HG02759 (cell line): ENCODE results near the gene STARD3.

Experiments used
- ATAC-seq: cut with Tn5 transposase; IDR thresholded peaks from one replicate; pipeline ENCODE4 v1.9.1; 2021; ENCODE audit warnings: mild to moderate bottlenecking, moderate library complexity; ENCODE audit not compliant: unreplicated experiment

STARD3 gene

DNA sequence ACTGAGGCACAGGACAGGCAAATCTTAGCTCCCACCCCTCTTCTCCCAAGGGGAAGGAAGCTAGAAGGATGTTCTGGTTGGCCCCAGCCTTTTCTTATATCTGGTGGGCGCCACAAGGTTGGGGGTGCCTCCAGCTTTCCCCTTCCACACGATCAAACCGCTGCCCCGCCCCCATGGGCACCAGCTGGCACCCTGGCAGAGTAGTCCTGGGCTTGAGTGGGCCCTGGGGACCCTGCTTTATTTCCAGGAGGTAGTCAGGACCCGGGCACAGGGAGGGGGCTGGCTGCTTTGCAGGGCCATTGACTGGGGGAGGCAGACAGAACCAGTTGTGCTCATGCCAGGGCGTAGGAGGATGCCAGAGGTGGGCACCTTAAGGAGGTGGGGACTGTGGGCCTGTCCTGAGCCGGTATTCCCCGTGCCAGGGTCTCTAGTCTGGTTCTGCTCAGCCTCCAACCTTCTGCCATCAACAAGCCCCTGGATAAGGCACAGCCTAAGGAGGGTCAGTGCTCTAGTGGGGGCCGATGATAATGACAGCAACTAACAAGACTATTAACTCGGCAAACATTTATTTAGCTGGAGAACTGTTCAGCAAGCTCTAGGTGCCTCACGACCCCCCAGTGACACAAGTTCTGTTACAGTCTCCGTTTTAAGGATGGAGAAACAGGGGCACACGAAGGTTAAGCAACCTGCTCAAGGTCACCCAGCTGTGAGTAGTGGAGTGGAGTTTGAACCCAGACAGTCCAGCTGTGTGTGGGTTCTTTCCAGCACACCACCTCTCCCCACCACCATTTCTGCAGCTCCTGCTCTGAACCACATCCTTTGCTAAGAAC, 17.8 kb upstream of the STARD3 start:
- ATAC-seq = no peak

DNA sequence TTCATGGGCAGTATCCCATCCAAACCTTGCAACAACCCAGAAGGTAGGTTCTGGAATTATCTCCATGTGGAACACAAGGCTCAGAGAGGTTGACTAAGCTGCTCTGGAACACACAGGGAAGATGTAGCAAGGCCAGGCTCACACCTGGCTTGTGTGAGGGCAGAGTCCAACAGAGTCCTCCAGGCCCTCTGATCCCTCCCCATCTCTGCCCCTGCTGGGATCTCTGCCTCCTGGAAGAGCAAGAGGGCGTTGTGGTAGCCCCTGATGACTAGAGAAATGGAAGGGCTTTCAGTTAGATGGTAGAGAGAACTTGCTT, 17.2 kb upstream of the STARD3 start:
- no peak for ATAC-seq

GRCh38 chr17:39621523-39622379, 15.2 kb upstream of the STARD3 start:
- no peak for ATAC-seq

DNA sequence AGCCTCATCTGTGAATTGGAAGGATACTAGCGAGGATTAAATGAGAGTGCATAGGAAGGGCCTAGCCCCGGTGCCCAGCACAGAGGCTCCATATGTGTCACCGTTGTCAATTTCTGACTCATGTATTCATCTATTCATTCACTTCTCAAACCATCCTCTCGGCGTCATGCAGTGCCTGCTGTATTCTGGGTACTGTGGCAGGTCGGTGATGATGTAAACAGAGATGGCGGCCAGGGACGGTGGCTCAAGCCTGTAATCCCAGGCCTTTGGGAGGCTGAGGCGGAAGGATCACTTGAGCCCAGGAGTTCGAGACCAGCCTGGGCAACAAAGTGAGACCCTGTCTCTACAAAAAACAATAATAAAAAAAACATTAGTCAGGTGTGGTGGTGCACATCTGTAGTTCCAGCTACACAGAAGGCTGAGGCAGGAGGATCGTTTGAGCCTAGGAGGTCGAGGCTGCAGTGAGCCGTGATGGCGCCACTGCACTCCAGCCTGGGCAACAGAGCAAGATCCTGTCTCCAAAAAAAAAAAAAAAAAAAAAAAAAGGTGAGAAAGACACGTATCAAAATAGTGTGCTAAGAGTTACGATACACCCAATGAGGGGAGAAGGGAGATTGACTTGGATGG, 14.5 kb upstream of the STARD3 start:
- no peak for ATAC-seq

DNA sequence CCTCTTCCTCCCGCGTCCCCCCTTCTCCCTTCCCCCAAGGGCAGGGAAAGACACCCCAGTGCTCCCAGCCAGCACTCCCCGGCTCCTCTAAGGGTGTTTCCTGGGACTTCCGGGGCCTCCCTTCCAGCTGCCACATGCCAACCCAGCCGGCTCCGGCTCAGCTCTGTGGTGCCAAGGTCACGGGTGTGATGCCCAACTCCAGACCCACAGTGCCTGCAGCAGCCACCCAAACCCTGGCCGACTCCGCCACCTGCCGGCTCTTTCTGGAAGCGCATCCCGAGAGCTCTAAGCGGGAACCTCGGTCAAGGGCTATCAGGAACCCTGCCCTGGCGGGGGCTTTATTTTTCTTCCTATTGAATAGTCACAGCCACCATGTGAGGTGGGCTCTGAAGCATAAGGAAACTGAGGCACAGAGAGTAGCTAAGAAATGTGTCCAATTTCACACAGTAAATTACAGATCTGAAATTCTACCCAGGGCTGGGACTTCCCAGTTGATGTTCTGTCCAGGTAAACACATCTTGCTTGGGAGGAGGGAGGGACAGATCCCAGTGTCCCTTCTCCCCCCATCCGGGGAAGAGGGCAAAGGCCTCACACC, 13.5 kb upstream of the STARD3 start:
- peak; percentile 48 for ATAC-seq

DNA sequence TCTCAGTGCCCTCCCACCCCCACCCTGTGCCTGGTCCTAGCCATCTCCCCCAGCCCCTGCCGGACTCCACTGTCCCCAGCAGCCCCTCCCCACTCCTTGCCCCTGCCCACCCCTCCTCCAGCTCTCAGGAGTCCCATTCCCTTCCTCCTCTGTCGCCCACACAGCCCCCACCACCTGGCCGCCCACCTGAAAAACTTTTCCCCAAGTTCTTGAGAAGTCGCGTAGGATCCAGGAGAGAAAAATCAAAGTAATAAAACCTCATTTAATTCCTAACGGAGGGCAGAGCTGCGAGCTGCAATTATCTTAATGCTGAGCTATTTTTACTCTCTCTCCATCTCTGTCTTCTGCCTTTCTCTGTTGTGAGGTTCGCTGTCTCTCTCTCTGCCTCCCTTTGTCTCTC, 12.6 kb upstream of the STARD3 start:
- ATAC-seq = no peak

DNA sequence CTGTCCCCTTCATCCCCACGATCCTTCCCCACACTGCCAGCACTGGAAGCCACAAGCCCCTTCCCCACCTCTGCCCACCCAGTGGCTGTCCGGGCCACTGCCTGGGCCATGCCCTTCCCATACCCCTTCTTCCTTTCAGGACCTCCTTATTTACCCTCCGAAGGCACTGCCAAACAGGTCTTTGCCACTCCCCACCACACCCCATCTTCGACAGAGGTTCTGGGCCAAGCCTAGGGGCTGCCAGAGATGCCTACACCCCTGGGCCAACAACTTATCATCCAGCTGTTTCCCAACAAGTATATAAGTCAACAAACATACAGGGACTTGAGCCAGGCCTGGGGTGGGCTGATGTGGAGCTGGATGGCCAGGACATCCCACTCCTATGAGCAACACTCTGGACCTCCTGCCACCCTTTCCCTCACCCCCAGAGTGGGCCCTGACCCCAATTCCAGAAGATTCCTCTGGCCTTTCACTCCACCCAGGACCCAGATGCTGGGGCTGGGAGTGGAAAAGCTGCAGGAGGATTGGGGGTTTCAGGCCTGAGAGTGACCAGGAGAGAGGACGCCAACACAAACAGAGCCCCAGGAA, 11.7 kb upstream of the STARD3 start:
- no peak for ATAC-seq

GRCh38 chr17:39626171-39627046, 10.5 kb upstream of the STARD3 start, which contains the start of gene PPP1R1B:
Gene PPP1R1B (plus strand): TSS chr17:39626952. CDS start chr17:39627393, 441 bp downstream.
- no peak for ATAC-seq

DNA sequence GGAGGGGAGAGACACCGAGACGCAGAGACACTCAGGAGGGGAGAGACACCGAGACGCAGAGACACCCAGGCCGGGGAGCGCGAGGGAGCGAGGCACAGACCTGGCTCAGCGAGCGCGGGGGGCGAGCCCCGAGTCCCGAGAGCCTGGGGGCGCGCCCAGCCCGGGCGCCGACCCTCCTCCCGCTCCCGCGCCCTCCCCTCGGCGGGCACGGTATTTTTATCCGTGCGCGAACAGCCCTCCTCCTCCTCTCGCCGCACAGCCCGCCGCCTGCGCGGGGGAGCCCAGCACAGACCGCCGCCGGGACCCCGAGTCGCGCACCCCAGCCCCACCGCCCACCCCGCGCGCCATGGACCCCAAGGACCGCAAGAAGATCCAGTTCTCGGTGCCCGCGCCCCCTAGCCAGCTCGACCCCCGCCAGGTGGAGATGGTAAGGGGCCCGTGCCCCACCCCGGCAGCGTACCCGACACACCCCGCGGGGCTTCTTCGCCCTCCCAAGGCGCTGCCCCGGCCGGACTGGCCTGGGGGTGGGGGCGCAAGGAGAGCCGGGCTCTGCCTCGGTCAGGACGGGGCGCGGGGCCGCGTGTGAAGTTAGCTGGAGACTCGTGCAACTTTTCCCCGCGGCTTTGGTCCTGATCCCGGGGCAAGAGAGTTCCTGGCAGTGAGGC, 9.8 kb upstream of the STARD3 start:
- no peak for ATAC-seq

- no peak for ATAC-seq
These were observed 9.0 kb upstream of the STARD3 start for GRCh38 chr17:39627712-39628516.

DNA sequence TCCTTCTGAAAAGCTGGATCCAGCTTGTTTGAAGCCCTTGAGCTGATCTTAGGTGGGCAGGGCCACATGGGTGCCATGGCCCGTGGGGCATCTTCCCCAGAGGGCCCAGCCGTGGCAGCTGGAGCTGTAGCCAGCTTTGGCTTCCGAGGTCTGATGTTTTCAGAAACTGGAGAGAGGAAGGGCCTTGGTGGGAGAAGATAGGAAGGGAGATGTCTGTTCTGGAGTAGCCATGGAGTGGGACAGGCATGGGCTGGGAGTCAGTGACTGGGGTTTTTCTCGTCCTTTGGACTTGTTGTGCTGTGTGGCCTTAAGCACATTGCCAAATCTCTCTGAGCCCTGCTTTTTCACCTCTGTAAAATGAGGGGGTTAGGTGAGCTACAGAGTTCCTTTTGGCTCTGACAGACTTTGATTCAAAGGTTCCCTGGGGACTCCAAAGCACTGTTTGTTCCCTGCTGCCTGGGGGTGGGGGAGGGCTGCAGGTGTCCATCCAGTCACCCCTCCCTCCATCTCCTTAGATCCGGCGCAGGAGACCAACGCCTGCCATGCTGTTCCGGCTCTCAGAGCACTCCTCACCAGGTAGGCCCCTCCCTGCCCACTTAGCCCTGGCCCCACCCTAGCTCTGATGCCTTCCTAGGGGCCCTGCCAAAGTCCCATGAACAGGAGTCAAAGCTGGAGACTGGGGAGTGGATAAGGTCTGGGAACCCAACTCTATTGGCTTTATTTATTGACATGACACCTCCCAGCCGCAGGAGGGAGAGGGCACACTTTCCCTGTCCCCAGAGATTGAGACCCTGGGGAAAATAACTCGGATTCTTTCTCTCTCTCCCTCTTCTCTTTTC, 8.1 kb upstream of the STARD3 start:
- ATAC-seq = no peak

DNA sequence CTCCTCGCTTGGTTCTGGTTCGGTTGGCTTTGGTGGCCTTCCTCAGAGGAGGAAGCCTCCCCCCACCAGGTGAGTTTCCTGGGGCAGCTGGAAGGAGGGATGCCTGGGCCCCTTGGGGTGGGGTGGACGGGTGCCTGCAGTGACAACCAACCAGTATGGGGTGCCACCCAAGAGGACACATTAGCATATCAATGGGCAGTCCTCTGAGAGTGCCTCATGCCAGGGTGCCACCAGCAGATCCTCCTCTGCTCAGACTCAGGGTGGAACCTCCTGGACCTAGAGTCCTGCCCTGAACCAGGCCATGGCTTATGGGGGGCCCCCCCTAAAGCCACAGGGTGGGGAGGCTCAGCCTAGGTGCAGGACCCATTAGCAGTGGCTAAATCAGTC, 7.5 kb upstream of the STARD3 start:
- ATAC-seq = no peak

DNA sequence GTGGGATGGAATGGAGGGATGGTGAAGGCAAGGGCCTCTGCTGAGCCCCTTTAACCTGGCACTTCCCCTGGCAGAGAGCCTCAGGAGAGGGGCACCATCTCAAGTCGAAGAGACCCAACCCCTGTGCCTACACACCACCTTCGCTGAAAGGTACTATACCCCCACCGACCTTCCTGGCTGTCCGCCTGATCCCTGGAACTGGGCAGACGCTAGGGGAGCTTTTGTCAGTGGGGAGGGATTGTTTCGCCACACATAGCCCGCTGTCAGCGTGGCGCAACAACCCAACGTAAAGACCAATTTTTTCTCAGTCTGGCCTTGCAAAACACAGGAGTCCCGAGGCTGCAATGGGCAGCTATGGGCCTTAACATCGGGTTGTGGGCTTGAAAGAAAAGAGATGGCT, 7.0 kb upstream of the STARD3 start:
- no peak for ATAC-seq

DNA sequence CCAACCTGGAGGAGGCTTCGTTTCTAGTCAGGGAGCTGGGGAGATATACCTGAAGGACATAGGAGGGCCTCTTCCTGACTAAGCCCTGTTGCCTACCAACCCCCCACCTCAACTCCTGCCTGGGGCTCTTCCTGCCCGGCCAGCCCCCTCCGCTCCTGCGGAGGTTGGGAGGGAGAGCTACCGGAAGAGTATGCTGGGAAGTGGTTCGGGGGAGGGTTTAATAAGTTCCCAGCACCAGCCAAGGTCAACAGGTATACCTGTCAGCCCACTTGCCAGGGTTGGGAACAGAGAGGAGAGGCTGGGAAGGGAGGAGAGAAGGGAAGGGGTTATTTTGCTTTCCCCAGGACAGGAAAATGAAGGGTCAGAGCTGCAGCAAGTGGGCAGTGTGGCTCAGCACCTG, 5.5 kb upstream of the STARD3 start:
- ATAC-seq = no peak

DNA sequence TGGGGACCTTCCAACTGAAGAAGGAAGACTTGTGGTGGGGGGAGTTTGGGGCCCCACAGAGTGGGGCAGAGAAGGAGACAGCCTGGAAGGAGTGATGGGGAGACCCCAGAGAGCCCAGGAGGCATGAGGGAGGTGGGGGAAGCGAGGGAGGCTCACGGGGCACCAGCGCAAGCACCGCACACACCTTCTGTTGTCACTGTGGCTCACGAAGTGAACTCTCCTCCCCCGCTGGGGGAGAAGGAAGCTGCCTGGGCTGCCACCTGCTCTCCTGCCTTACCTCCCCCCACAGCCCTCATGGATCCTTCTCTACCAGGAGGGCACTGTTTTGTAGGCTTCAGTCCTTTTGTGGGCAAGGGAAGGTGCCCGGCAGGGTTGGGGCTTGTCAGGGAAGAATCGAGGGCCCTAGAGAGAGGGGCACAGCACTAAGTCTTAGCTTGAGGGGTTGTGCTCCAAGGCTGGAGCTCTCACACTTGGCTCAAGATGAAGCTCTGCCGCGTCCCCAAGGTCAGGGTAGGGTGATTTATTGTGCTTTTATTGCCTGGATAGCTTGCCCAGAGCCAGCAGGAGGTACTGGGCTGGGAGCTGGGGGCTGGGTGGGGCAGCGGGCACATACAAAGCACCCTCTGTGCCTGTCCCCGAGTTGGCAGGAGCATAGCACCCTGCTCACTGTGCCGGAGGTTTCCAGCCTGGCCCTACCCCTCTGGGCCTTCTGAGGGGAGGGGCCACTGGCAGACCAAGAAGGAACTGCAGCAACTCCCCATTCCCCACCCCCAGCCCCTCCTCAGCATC, 4.6 kb upstream of the STARD3 start:
- ATAC-seq = no peak

GRCh38 chr17:39633570-39634183, 3.3 kb upstream of the STARD3 start:
- ATAC-seq = no peak
